NB4 (cell line): ENCODE measurements around the gene LRRC32.

Source experiments
- DNase-seq: peaks from one replicate; pipeline ENCODE4 v3.0.0; 2010; ENCODE audit warnings: low read depth
- H3K4me3 ChIP-seq: one replicate; pipeline ENCODE4 v1.5.1; 2011; ENCODE audit warnings: mild to moderate bottlenecking, low read depth, low read length, moderate library complexity
- MAX ChIP-seq: IDR thresholded peaks from 2 replicates; pipeline ENCODE4 v1.6.1; 2011; ENCODE audit warnings: low read depth, low read length
- MYC ChIP-seq: IDR thresholded peaks from 2 replicates; pipeline ENCODE4 v1.6.1; 2011; ENCODE audit warnings: low read depth, low read length
- POLR2A ChIP-seq: IDR thresholded peaks from 2 replicates; pipeline ENCODE4 v1.6.1; 2011; ENCODE audit warnings: mild to moderate bottlenecking; ENCODE audit not compliant: insufficient read length; ENCODE audit errors: extremely low read depth
- TF ChIP-seq, protein P1 (sequence below): IDR thresholded peaks from one replicate; pipeline ENCODE4 v1.5.1; 2012; ENCODE audit warnings: low read depth, low read length

The LRRC32 gene

DNA sequence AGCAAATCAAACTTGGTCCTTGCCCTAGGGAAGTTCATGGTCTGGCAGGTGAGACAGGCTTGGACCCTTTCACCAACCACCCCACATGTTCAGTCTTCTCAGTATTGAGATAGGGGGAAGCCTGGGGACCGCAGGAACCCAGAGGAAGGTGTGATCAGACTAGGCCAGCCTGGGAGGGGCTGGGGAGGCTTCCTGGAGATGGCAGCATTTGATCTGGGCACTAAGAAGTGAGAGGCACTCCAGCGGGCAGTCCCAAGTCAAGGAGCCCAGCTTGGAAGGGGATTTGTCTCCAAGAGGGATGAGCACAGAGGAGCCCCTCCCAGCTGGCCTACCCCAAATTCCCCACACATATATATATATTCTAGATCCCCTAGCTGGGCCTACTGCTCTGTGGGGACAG lies 5.4 kb downstream of the LRRC32 start:
- no peak overlapping the region for H3K4me3 ChIP-seq
- DNase-seq, result no peak
- TF ChIP-seq, protein P1, sequence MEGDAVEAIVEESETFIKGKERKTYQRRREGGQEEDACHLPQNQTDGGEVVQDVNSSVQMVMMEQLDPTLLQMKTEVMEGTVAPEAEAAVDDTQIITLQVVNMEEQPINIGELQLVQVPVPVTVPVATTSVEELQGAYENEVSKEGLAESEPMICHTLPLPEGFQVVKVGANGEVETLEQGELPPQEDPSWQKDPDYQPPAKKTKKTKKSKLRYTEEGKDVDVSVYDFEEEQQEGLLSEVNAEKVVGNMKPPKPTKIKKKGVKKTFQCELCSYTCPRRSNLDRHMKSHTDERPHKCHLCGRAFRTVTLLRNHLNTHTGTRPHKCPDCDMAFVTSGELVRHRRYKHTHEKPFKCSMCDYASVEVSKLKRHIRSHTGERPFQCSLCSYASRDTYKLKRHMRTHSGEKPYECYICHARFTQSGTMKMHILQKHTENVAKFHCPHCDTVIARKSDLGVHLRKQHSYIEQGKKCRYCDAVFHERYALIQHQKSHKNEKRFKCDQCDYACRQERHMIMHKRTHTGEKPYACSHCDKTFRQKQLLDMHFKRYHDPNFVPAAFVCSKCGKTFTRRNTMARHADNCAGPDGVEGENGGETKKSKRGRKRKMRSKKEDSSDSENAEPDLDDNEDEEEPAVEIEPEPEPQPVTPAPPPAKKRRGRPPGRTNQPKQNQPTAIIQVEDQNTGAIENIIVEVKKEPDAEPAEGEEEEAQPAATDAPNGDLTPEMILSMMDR, result no peak

- no peak for TF ChIP-seq POLR2A
- no peak for TF ChIP-seq MYC
- TF ChIP-seq MAX, result no peak
- TF ChIP-seq, protein P1, result no peak
- no peak overlapping the region for H3K4me3 ChIP-seq
- no peak for DNase-seq
These were observed 5.9 kb downstream of the LRRC32 start for GRCh38 chr11:76664578-76665061.

DNA sequence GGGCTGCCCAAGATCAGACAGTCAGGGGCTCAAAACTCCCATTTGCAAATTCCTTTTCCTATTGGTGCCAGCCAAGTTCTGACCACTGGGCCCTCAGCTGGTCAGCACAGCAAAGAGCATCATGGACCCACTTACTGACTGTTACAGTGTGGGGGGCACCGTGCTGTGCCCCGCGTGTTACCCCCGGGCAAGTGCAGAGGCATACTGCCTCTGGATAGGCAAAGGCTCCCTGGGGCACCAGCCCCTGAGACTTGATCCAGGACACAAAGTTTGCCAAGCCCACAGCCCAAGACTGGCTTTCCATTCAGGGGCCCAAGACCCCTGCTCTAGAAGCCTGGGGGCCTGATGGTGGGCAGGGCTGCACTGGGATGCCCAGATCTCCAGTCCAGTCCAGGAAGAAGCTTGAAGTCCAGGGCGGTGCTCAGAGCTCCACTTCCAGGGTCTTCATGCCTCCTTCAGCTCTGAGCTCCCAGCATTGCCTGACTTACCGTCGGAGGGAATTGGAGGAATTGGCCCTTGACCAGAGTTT lies 6.6 kb downstream of the LRRC32 start:
- no peak for DNase-seq
- no peak for TF ChIP-seq MAX
- no peak for TF ChIP-seq POLR2A
- TF ChIP-seq MYC, result no peak
- TF ChIP-seq, protein P1, result no peak
- H3K4me3 ChIP-seq, result no peak overlapping the region

DNA sequence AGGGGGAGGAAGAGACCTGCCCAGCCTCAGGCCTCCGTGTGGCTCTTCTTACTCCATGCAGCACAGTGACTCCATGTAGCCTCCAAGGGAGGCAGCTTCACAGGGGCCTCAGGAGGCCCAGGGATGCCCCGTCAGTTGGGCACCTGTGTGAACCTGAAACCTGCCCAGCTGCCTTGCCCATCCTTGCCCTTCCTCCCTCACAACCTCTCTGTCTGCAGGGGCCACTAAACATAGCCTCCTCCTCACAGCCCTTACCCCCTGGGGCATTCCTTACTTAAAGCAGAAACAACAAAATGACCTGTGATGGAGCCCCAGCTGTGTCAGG lies 7.1 kb downstream of the LRRC32 start:
- no peak for DNase-seq
- TF ChIP-seq MYC (no peak), POLR2A (no peak), MAX (no peak)
- TF ChIP-seq, protein P1, result no peak

GRCh38 chr11:76662656-76663485 lies 7.7 kb downstream of the LRRC32 start:
- TF ChIP-seq, protein P1, result no peak
- TF ChIP-seq MAX, result no peak
- no peak for TF ChIP-seq POLR2A
- TF ChIP-seq MYC, result no peak
- H3K4me3 ChIP-seq, result no peak overlapping the region
- DNase-seq, result no peak

More for the DNA sequence above, 7.1 kb downstream of the LRRC32 start:
- H3K4me3 ChIP-seq, result no peak overlapping the region
